Breast epithelium (tissue), 3 donors: ENCODE results near the gene PLP2.

Experiments used
- CTCF ChIP-seq, 3 donors: fragments of 450-650 bp; IDR thresholded peaks; one replicate each; pipeline ENCODE4 v1.5.1; 2016 to 2017; ENCODE audit warnings: antibody characterized with exemption in 3 of 3, mild to moderate bottlenecking in 3 of 3, moderate library complexity in 3 of 3
- POLR2A ChIP-seq: fragments of 450-650 bp; IDR thresholded peaks from one replicate; pipeline ENCODE4 v1.6.1; 2016; ENCODE audit warnings: antibody characterized with exemption, mild to moderate bottlenecking, moderate library complexity
- POLR2AphosphoS5 ChIP-seq, 3 donors: sonication (generic); formaldehyde crosslinking; IDR thresholded peaks; one replicate each; pipeline ENCODE4 v1.6.1; 2017; ENCODE audit warnings: antibody characterized with exemption in 3 of 3

- no peak for TF ChIP-seq CTCF (IDR thresholded peaks at IDR 0.05)
- no peak for TF ChIP-seq POLR2A
- no peak for TF ChIP-seq POLR2AphosphoS5 (IDR thresholded peaks at IDR 0.05)
Observed at GRCh38 chrX:49189606-49190005, 17.9 kb downstream of the PLP2 start.
